ENCODE data around the gene ZSWIM7.
"Not testable (repeated sequence)": the region's sequence is repeated elsewhere in the genome, so short reads cannot be mapped to it uniquely, and the experiment has no call there.

Gene ZSWIM7

GRCh38 chr17:15942207-15942833 is 57.2 kb downstream of the ZSWIM7 start:
- H3K36me3 Mint-ChIP-seq (ENCODE audit: low read depth) = no peaks in the 10 kb centered on the region
- peaks cover 30% of the 10 kb centered on the region for H3K4me1 Mint-ChIP-seq
- no peak for DNase-seq
- H3K9me3 Mint-ChIP-seq = no peaks in the 10 kb centered on the region
- H3K27ac Mint-ChIP-seq = no peak overlapping the region
- peaks cover 53% of the 10 kb centered on the region for H3K27me3 Mint-ChIP-seq (ENCODE audit: low read depth, poor library complexity)
- H3K4me3 Mint-ChIP-seq = no peak overlapping the region
- TF ChIP-seq CTCF (IDR thresholded peaks at IDR 0.05) = no peak

GRCh38 chr17:15941781-15942180 is 57.7 kb downstream of the ZSWIM7 start:
- DNase-seq = no peak
- Mint-ChIP-seq H3K27me3 (ENCODE audit: low read depth, poor library complexity) (peaks cover 48% of the 10 kb centered on the region), H3K36me3 (ENCODE audit: low read depth) (no peaks in the 10 kb centered on the region), H3K27ac (no peak overlapping the region), H3K9me3 (no peaks in the 10 kb centered on the region), H3K4me3 (no peak overlapping the region), H3K4me1 (peaks cover 26% of the 10 kb centered on the region)
- TF ChIP-seq CTCF (IDR thresholded peaks at IDR 0.05) = no peak

GRCh38 chr17:15936481-15936880 is 63.0 kb downstream of the ZSWIM7 start:
- not testable (repeated sequence) for H3K36me3 Mint-ChIP-seq (ENCODE audit: low read depth); H3K27ac Mint-ChIP-seq; H3K9me3 Mint-ChIP-seq; H3K4me1 Mint-ChIP-seq; DNase-seq; H3K4me3 Mint-ChIP-seq
- peaks cover 11% of the 10 kb centered on the region for H3K27me3 Mint-ChIP-seq (ENCODE audit: low read depth, poor library complexity)

GRCh38 chr17:15935891-15936290 is 63.6 kb downstream of the ZSWIM7 start:
- Mint-ChIP-seq H3K4me3 (no peak overlapping the region), H3K4me1 (peaks cover 7% of the 10 kb centered on the region), H3K27me3 (ENCODE audit: low read depth, poor library complexity) (peaks cover 13% of the 10 kb centered on the region), H3K27ac (no peak overlapping the region), H3K9me3 (no peaks in the 10 kb centered on the region), H3K36me3 (ENCODE audit: low read depth) (no peaks in the 10 kb centered on the region)
- no peak for DNase-seq
- TF ChIP-seq CTCF (IDR thresholded peaks at IDR 0.05) = no peak

- H3K27me3 Mint-ChIP-seq (ENCODE audit: low read depth, poor library complexity) = peaks cover 8% of the 10 kb centered on the region
- H3K4me3 Mint-ChIP-seq = no peak overlapping the region
- TF ChIP-seq CTCF (IDR thresholded peaks at IDR 0.05) = no peak
- no peaks in the 10 kb centered on the region for H3K9me3 Mint-ChIP-seq
- H3K36me3 Mint-ChIP-seq (ENCODE audit: low read depth) = no peaks in the 10 kb centered on the region
- DNase-seq = no peak
- H3K4me1 Mint-ChIP-seq = peaks cover 9% of the 10 kb centered on the region
- no peak overlapping the region for H3K27ac Mint-ChIP-seq
Observed at GRCh38 chr17:15934866-15935265, 64.6 kb downstream of the ZSWIM7 start.

- TF ChIP-seq CTCF (IDR thresholded peaks at IDR 0.05) = no peak
- Mint-ChIP-seq H3K4me1 (peaks cover 9% of the 10 kb centered on the region), H3K27ac (no peak overlapping the region), H3K9me3 (no peaks in the 10 kb centered on the region), H3K27me3 (ENCODE audit: low read depth, poor library complexity) (peaks cover 27% of the 10 kb centered on the region), H3K4me3 (no peak overlapping the region), H3K36me3 (ENCODE audit: low read depth) (no peaks in the 10 kb centered on the region)
- no peak for DNase-seq
Observed at GRCh38 chr17:15931394-15931793, 68.1 kb downstream of the ZSWIM7 start.
